BLaER1 (cell line): ENCODE results near the gene IBTK.
"Not testable (repeated sequence)": the region's sequence is repeated elsewhere in the genome, so short reads cannot be mapped to it uniquely, and the experiment has no call there.

Experiments used
- H3K27ac ChIP-seq: shearing (Covaris generic); formaldehyde crosslinking; 2 replicates; pipeline ENCODE4 v1.8.1; 2022
- H3K27me3 ChIP-seq: shearing (Covaris generic); formaldehyde crosslinking; 2 replicates; pipeline ENCODE4 v1.8.1; 2022
- H3K36me3 ChIP-seq: shearing (Covaris generic); formaldehyde crosslinking; 2 replicates; pipeline ENCODE4 v1.8.1; 2022
- H3K4me1 ChIP-seq: shearing (Covaris generic); formaldehyde crosslinking; 2 replicates; pipeline ENCODE4 v1.8.1; 2022
- H3K4me2 ChIP-seq: shearing (Covaris generic); formaldehyde crosslinking; 2 replicates; pipeline ENCODE4 v1.8.1; 2022
- H3K4me3 ChIP-seq: shearing (Covaris generic); formaldehyde crosslinking; 2 replicates; pipeline ENCODE4 v1.8.1; 2022
- H3K9ac ChIP-seq: shearing (Covaris generic); formaldehyde crosslinking; 2 replicates; pipeline ENCODE4 v1.8.1; 2022
- H3K9me3 ChIP-seq: shearing (Covaris generic); formaldehyde crosslinking; 2 replicates; pipeline ENCODE4 v1.8.1; 2022
- H4K20me1 ChIP-seq: shearing (Covaris generic); formaldehyde crosslinking; 2 replicates; pipeline ENCODE4 v1.8.1; 2022
- Cebpa-rat ChIP-seq: shearing (Covaris generic); IDR thresholded peaks from 2 replicates; pipeline ENCODE4 v1.8.1; 2022

The IBTK gene

GRCh38 chr6:82247505-82248272 is at the start of gene IBTK:
TSS of gene IBTK (minus strand) at chr6:82247744. CDS start at chr6:82240486, 7,258 bp downstream.
- H3K4me2 ChIP-seq: peak within 1 kb of the TSS; percentile 71
- no peak for TF ChIP-seq Cebpa-rat
- H4K20me1 ChIP-seq: no peaks in the 10 kb centered on the region
- peaks cover 15% of the 10 kb centered on the region; the same call in 1 of the 2 replicates for H3K4me1 ChIP-seq
- H3K36me3 ChIP-seq: 0 out of 2 replicates have a peak, but pooled peaks cover under 1% of the 10 kb centered on the region
- H3K4me3 ChIP-seq: peak within 1 kb of the TSS; percentile 76
- H3K9ac ChIP-seq: peak within 1 kb of the TSS; percentile 84
- H3K27ac ChIP-seq: peak within 1 kb of the TSS; percentile 83
- no peaks in the 10 kb centered on the region for H3K27me3 ChIP-seq
- H3K9me3 ChIP-seq: no peaks in the 10 kb centered on the region

- H3K27ac ChIP-seq: no peak overlapping the region
- no peak for TF ChIP-seq Cebpa-rat
- H4K20me1 ChIP-seq: no peaks in the 10 kb centered on the region
- H3K9ac ChIP-seq: no peak overlapping the region
- peaks cover 5% of the 10 kb centered on the region; the same call in 1 of the 2 replicates for H3K4me1 ChIP-seq
- no peak overlapping the region for H3K4me2 ChIP-seq
- no peak overlapping the region for H3K4me3 ChIP-seq
- no peaks in the 10 kb centered on the region for H3K27me3 ChIP-seq
- H3K9me3 ChIP-seq: no peaks in the 10 kb centered on the region
- H3K36me3 ChIP-seq: no peaks in the 10 kb centered on the region
Observed at GRCh38 chr6:82283771-82284410, 36.3 kb upstream of the IBTK start.

- not testable (repeated sequence) for H3K27me3 ChIP-seq, H3K4me2 ChIP-seq, H3K36me3 ChIP-seq, H3K9me3 ChIP-seq, H3K27ac ChIP-seq, H3K4me3 ChIP-seq, H4K20me1 ChIP-seq, H3K9ac ChIP-seq, H3K4me1 ChIP-seq
Observed at GRCh38 chr6:82281550-82281949, 34.0 kb upstream of the IBTK start.

- Histone ChIP-seq H3K4me2 (no peak overlapping the region), H3K4me1 (no peaks in the 10 kb centered on the region), H3K9ac (no peak overlapping the region), H3K4me3 (no peak overlapping the region), H3K27ac (no peak overlapping the region), H3K36me3 (no peaks in the 10 kb centered on the region), H4K20me1 (no peaks in the 10 kb centered on the region), H3K9me3 (no peaks in the 10 kb centered on the region), H3K27me3 (no peaks in the 10 kb centered on the region)
- TF ChIP-seq Cebpa-rat: no peak
Observed at GRCh38 chr6:82277686-82278085, 30.1 kb upstream of the IBTK start.

- Histone ChIP-seq H3K36me3 (no peaks in the 10 kb centered on the region), H3K9me3 (no peaks in the 10 kb centered on the region), H3K4me3 (no peak overlapping the region), H3K27me3 (no peaks in the 10 kb centered on the region), H3K4me1 (no peaks in the 10 kb centered on the region), H3K27ac (no peak overlapping the region), H3K9ac (no peak overlapping the region), H4K20me1 (no peaks in the 10 kb centered on the region), H3K4me2 (no peak overlapping the region)
- no peak for TF ChIP-seq Cebpa-rat
Observed at GRCh38 chr6:82275686-82276085, 28.1 kb upstream of the IBTK start.

- H3K4me2 ChIP-seq: no peak overlapping the region
- no peaks in the 10 kb centered on the region for H3K27me3 ChIP-seq
- no peaks in the 10 kb centered on the region for H3K4me1 ChIP-seq
- no peaks in the 10 kb centered on the region for H3K36me3 ChIP-seq
- H3K4me3 ChIP-seq: no peak overlapping the region
- no peaks in the 10 kb centered on the region for H4K20me1 ChIP-seq
- no peak for TF ChIP-seq Cebpa-rat
- no peak overlapping the region for H3K27ac ChIP-seq
- no peaks in the 10 kb centered on the region for H3K9me3 ChIP-seq
- H3K9ac ChIP-seq: no peak overlapping the region
Observed at GRCh38 chr6:82273295-82273694, 25.8 kb upstream of the IBTK start.

- no peaks in the 10 kb centered on the region for H3K4me1 ChIP-seq
- TF ChIP-seq Cebpa-rat: no peak
- no peak overlapping the region for H3K4me2 ChIP-seq
- no peak overlapping the region for H3K9ac ChIP-seq
- no peaks in the 10 kb centered on the region for H3K36me3 ChIP-seq
- H3K27ac ChIP-seq: no peak overlapping the region
- no peak overlapping the region for H3K4me3 ChIP-seq
- H3K27me3 ChIP-seq: no peaks in the 10 kb centered on the region
- H4K20me1 ChIP-seq: no peaks in the 10 kb centered on the region
- no peaks in the 10 kb centered on the region for H3K9me3 ChIP-seq
Observed at GRCh38 chr6:82270881-82271635, 23.5 kb upstream of the IBTK start.

- Histone ChIP-seq H3K36me3 (no peaks in the 10 kb centered on the region), H3K9ac (no peak overlapping the region), H4K20me1 (no peaks in the 10 kb centered on the region), H3K9me3 (no peaks in the 10 kb centered on the region), H3K4me3 (no peak overlapping the region), H3K4me1 (no peaks in the 10 kb centered on the region), H3K27me3 (no peaks in the 10 kb centered on the region), H3K4me2 (no peak overlapping the region), H3K27ac (no peak overlapping the region)
- no peak for TF ChIP-seq Cebpa-rat
Observed at GRCh38 chr6:82268301-82268846, 20.8 kb upstream of the IBTK start.

GRCh38 chr6:82264824-82265223 is 17.3 kb upstream of the IBTK start:
- H3K4me1 ChIP-seq: 0 out of 2 replicates have a peak, but pooled peaks cover 6% of the 10 kb centered on the region
- no peak overlapping the region for H3K4me3 ChIP-seq
- no peak overlapping the region for H3K4me2 ChIP-seq
- H3K9me3 ChIP-seq: no peaks in the 10 kb centered on the region
- no peak for TF ChIP-seq Cebpa-rat
- no peaks in the 10 kb centered on the region for H3K27me3 ChIP-seq
- H3K9ac ChIP-seq: no peak overlapping the region
- H3K36me3 ChIP-seq: no peaks in the 10 kb centered on the region
- no peak overlapping the region for H3K27ac ChIP-seq
- H4K20me1 ChIP-seq: no peaks in the 10 kb centered on the region
